SK-N-MC (cell line): ENCODE results near the gene USP48.

Experiments used
- EZH2 ChIP-seq: fragments of 200-600 bp; sonication (generic); IDR thresholded peaks from one replicate; pipeline ENCODE4 v1.6.1; 2017; ENCODE audit warnings: antibody characterized with exemption
- FOXP2 ChIP-seq: optimal IDR thresholded peaks from 2 replicates; pipeline ENCODE3; 2011; ENCODE audit warnings: mild to moderate bottlenecking, moderate library complexity; ENCODE audit not compliant: insufficient read depth; ENCODE audit errors: extremely low read length, control extremely low read depth
- POLR2AphosphoS5 ChIP-seq: IDR thresholded peaks from 2 replicates; pipeline ENCODE4 v1.6.1; 2012; ENCODE audit warnings: mild to moderate bottlenecking, low read depth, low read length, borderline replicate concordance

GRCh38 chr1:21793104-21793503 is 10.2 kb upstream of the USP48 start:
- TF ChIP-seq POLR2AphosphoS5 (no peak), EZH2 (no peak), FOXP2 (no peak)
